Activated naive CD8-positive, alpha-beta T cell (primary cell): ENCODE results near the gene CBX6.
"Not testable (repeated sequence)": the region's sequence is repeated elsewhere in the genome, so short reads cannot be mapped to it uniquely, and the experiment has no call there.

Experiments
- H3K27ac Mint-ChIP-seq: one replicate; pipeline ENCODE4 v1.8.0; 2021; ENCODE audit warnings: mixed read lengths
- H3K27me3 Mint-ChIP-seq: one replicate; pipeline ENCODE4 v1.8.0; 2021; ENCODE audit warnings: mixed read lengths
- H3K36me3 Mint-ChIP-seq: one replicate; pipeline ENCODE4 v1.8.0; 2021; ENCODE audit warnings: mixed read lengths
- H3K4me1 Mint-ChIP-seq: one replicate; pipeline ENCODE4 v1.8.0; 2021; ENCODE audit warnings: low read depth, mixed read lengths
- H3K4me3 Mint-ChIP-seq: one replicate; pipeline ENCODE4 v1.8.0; 2021; ENCODE audit warnings: mild to moderate bottlenecking, mixed read lengths
- H3K9me3 Mint-ChIP-seq: one replicate; pipeline ENCODE4 v1.8.0; 2021; ENCODE audit warnings: low read depth, mixed read lengths

CBX6 gene

DNA sequence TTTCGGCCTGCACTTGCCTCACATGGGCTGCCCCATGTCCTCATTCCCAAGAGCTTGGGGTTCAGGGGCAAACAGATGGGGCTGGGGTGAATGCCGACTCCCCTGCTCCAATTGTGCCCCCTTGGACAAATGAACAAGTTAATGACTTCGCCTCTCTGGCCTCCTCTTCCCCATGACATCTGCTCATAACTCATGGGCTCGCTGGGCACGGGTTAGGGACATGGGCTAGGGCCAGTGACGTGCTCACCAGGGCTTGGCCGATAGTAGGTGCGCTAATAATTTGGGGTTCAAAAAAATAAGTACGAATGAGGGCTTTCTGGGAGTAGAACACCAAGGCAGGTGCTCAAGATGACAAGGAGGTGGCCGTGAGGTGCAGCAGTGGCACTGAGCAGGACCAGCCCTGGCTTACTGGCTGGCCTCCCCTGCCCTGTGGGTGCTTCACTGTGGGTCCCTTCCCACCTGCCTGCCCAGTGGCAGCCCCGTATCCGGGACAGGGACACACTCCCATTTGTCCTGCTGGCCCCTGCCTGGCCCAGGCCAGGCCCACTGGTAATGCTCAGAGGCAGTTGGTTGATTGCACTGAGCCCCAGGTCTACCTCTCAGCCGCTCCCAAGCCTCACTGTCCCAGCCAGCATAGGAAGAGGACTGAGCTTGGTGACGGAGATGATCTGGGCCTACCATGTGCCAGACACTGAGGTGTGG, 12.3 kb downstream of the CBX6 start:
- peaks cover 7% of the 10 kb centered on the region for H3K4me1 Mint-ChIP-seq
- H3K9me3 Mint-ChIP-seq, result no peaks in the 10 kb centered on the region
- no peak overlapping the region for H3K4me3 Mint-ChIP-seq
- H3K27ac Mint-ChIP-seq, result no peak overlapping the region
- no peaks in the 10 kb centered on the region for H3K36me3 Mint-ChIP-seq
- no peaks in the 10 kb centered on the region for H3K27me3 Mint-ChIP-seq

- H3K36me3 Mint-ChIP-seq, result no peaks in the 10 kb centered on the region
- H3K4me1 Mint-ChIP-seq, result peaks cover 4% of the 10 kb centered on the region
- H3K27ac Mint-ChIP-seq, result no peak overlapping the region
- H3K9me3 Mint-ChIP-seq, result no peaks in the 10 kb centered on the region
- peaks cover 2% of the 10 kb centered on the region for H3K27me3 Mint-ChIP-seq
- H3K4me3 Mint-ChIP-seq, result no peak overlapping the region
Observed at GRCh38 chr22:38858492-38858891, 13.5 kb downstream of the CBX6 start.

DNA sequence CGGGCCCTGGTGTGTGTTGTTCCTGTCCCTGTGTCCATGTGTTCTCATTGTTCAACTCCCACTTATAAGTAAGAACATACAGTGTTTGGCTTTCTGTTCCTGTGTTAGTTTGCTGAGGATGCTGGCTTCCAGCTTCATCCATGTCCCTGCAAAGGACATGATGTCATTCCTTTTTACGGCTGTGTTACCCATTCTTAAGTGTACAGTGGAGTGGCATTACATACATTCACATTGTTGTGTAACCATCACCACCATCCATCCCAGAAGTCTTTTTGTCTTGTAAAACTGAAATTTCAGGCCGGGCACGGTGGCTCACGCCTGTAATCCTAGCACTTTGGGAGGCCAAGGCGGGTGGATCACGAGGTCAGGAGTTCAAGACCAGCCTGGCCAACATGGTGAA, 17.5 kb downstream of the CBX6 start:
- H3K27me3 Mint-ChIP-seq, H3K9me3 Mint-ChIP-seq, H3K36me3 Mint-ChIP-seq, H3K4me3 Mint-ChIP-seq, H3K4me1 Mint-ChIP-seq, H3K27ac Mint-ChIP-seq: not testable (repeated sequence)

DNA sequence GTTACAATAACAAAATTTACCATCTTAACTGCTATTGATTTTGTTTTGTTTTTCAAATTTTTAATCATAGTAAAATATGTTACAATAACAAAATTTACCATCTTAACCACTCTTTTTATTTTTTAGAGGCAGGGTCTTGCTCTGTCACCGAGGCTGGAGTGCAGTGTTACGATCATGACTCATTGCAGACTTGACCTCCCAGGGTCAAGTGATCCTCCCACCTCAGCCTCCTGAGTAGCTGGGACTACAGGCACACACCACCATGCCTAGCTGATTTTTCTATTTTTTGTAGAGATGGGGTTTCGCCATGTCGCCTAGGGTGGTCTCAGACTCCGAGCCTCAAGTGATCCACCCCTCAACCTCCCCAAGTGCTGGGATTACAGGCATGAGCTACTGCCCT, 18.1 kb downstream of the CBX6 start:
- H3K4me1 Mint-ChIP-seq, H3K4me3 Mint-ChIP-seq, H3K27ac Mint-ChIP-seq, H3K9me3 Mint-ChIP-seq, H3K27me3 Mint-ChIP-seq, H3K36me3 Mint-ChIP-seq: not testable (repeated sequence)

DNA sequence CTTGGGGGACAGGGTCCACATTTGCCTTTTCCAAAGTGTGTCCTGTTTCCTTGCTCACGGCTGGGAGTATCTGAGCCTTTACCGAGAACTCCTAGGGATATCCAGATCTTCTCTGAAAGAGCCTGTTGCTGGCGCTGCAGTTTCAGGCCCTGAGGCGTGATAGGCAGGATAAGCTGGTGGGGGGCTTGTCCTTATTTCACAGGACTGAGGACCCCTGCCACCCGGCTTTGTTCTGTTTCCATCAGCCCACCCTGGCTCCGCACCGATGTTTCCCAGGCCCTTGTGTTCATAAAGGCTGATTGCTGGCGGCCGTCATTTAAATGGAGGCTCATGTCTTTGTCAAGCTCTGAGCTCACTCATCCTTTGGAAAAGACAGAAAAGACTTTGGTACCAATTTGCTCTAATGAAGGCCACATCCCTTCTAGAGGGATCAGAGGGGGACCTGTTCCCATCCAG, 18.8 kb downstream of the CBX6 start:
- no peaks in the 10 kb centered on the region for H3K36me3 Mint-ChIP-seq
- no peak overlapping the region for H3K27ac Mint-ChIP-seq
- H3K27me3 Mint-ChIP-seq, result peaks cover 2% of the 10 kb centered on the region
- H3K4me1 Mint-ChIP-seq, result no peaks in the 10 kb centered on the region
- H3K4me3 Mint-ChIP-seq, result no peak overlapping the region
- no peaks in the 10 kb centered on the region for H3K9me3 Mint-ChIP-seq

GRCh38 chr22:38852522-38852921, 19.5 kb downstream of the CBX6 start:
- H3K27ac Mint-ChIP-seq, result no peak overlapping the region
- H3K36me3 Mint-ChIP-seq, result no peaks in the 10 kb centered on the region
- H3K9me3 Mint-ChIP-seq, result no peaks in the 10 kb centered on the region
- H3K4me3 Mint-ChIP-seq, result no peak overlapping the region
- no peaks in the 10 kb centered on the region for H3K4me1 Mint-ChIP-seq
- peaks cover 2% of the 10 kb centered on the region for H3K27me3 Mint-ChIP-seq

- peaks cover 2% of the 10 kb centered on the region for H3K27me3 Mint-ChIP-seq
- H3K4me1 Mint-ChIP-seq, result no peaks in the 10 kb centered on the region
- no peak overlapping the region for H3K27ac Mint-ChIP-seq
- no peak overlapping the region for H3K4me3 Mint-ChIP-seq
- H3K36me3 Mint-ChIP-seq, result no peaks in the 10 kb centered on the region
- H3K9me3 Mint-ChIP-seq, result no peaks in the 10 kb centered on the region
Observed at GRCh38 chr22:38850941-38851849, 20.8 kb downstream of the CBX6 start.

GRCh38 chr22:38850399-38850798, 21.6 kb downstream of the CBX6 start:
- Mint-ChIP-seq H3K27ac (no peak overlapping the region), H3K4me3 (no peak overlapping the region), H3K4me1 (no peaks in the 10 kb centered on the region), H3K36me3 (no peaks in the 10 kb centered on the region), H3K9me3 (no peaks in the 10 kb centered on the region), H3K27me3 (peaks cover 2% of the 10 kb centered on the region)

GRCh38 chr22:38849811-38850210, 22.2 kb downstream of the CBX6 start:
- H3K4me3 Mint-ChIP-seq, result no peak overlapping the region
- H3K9me3 Mint-ChIP-seq, result no peaks in the 10 kb centered on the region

DNA sequence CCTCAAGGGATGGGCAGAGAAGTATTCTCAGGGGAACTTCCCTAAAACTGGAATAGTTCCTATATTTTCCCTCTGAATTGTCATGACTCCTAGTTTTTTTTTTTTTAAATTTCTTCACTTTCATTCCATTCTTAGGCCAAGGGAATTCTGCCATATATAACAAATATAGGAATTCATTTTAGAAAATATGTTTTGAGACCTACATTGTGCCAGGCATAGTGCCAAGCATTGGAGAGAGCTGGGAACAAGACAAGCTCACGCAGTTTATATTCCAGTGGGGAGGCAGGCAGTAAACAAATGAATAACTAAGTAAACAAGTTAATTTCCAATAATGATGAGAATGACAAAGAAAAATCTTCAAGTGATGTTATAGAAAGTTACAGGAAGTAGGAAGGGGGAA, 25.6 kb downstream of the CBX6 start:
- Mint-ChIP-seq H3K27me3 (peaks cover 4% of the 10 kb centered on the region), H3K9me3 (no peaks in the 10 kb centered on the region), H3K36me3 (no peaks in the 10 kb centered on the region), H3K27ac (no peak overlapping the region), H3K4me3 (no peak overlapping the region), H3K4me1 (peaks cover 11% of the 10 kb centered on the region)

More at GRCh38 chr22:38849811-38850210, 22.2 kb downstream of the CBX6 start:
- Mint-ChIP-seq H3K36me3 (no peaks in the 10 kb centered on the region), H3K4me1 (no peaks in the 10 kb centered on the region), H3K27ac (no peak overlapping the region), H3K27me3 (peaks cover 2% of the 10 kb centered on the region)

DNA sequence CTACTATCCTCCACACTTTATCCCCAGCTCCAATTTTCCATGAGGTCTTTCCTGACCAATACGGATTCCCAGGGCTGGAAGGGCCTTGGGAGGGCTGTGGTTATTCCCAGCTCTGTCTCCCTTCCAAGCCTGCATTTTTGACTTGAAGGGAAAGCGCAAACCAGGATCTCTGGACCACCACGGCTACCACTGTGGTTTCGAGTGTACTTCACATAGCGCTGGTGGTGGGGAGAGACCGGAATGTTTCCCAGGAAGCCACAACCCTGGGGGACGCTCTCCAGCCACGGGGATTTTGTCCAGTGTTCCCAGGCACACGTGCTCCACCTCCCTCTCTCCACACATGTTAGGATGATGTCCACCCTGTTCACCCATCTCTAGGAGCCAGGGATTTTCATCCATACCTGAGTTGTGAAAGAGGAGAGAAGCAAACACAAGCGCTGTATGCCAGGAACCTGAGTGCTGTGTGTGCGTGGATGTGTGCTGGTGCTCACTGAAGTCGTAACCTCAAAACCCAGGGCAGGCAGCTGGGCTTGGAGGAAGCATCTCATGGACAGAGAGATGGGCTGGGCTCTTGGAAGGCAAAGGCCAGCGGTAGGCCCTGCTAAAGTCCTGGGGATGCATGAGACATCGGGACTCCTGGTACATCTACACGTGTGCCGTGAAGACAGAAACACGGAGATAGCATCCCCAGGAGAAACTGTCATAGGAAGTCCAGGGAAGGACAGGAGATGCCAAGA, 26.8 kb downstream of the CBX6 start:
- Mint-ChIP-seq H3K27me3 (peaks cover 4% of the 10 kb centered on the region), H3K36me3 (no peaks in the 10 kb centered on the region), H3K4me1 (peaks cover 18% of the 10 kb centered on the region), H3K9me3 (no peaks in the 10 kb centered on the region), H3K27ac (no peak overlapping the region), H3K4me3 (peak overlapping the region; percentile 54)

- Mint-ChIP-seq H3K4me1 (peaks cover 24% of the 10 kb centered on the region), H3K4me3 (peak overlapping the region; percentile 65)
Observed at GRCh38 chr22:38844315-38845003, 27.6 kb downstream of the CBX6 start.

GRCh38 chr22:38843657-38844314, 28.2 kb downstream of the CBX6 start, which contains the start of gene NPTXR:
TSS of gene NPTXR (minus strand) at chr22:38844028.
- no peak within 1 kb of the TSS for H3K27ac Mint-ChIP-seq
- H3K4me1 Mint-ChIP-seq, result peaks cover 24% of the 10 kb centered on the region
- H3K9me3 Mint-ChIP-seq, result no peaks in the 10 kb centered on the region
- H3K4me3 Mint-ChIP-seq, result peak within 1 kb of the TSS; percentile 88
- H3K36me3 Mint-ChIP-seq, result peaks cover 4% of the 10 kb centered on the region
- H3K27me3 Mint-ChIP-seq, result peaks cover 6% of the 10 kb centered on the region

More at GRCh38 chr22:38844315-38845003, 27.6 kb downstream of the CBX6 start:
- Mint-ChIP-seq H3K27me3 (peaks cover 6% of the 10 kb centered on the region), H3K36me3 (peaks cover 4% of the 10 kb centered on the region), H3K9me3 (no peaks in the 10 kb centered on the region), H3K27ac (no peak overlapping the region)

GRCh38 chr22:38843201-38843656, 28.8 kb downstream of the CBX6 start:
- Mint-ChIP-seq H3K27ac (no peak overlapping the region), H3K4me1 (peaks cover 24% of the 10 kb centered on the region), H3K4me3 (no peak overlapping the region)

More at GRCh38 chr22:38843201-38843656, 28.8 kb downstream of the CBX6 start:
- Mint-ChIP-seq H3K36me3 (peaks cover 4% of the 10 kb centered on the region), H3K27me3 (peaks cover 6% of the 10 kb centered on the region), H3K9me3 (no peaks in the 10 kb centered on the region)
